B cell (primary cell): ENCODE data around the gene PACSIN2. TPM values are rescaled to one million over a fixed set of nuclear protein-coding genes. Genes with fewer than 3 reads are reported as not detected.

Experiments used
- ATAC-seq: fragments of 200-7000 bp; cut with Tn5 transposase; one replicate; pipeline ENCODE4 v1.10.0; 2021; ENCODE audit warnings: low read depth, mild to moderate bottlenecking, moderate number of reproducible peaks, moderate library complexity
- CTCF ChIA-PET: fragments of 350-600 bp; sonication (Branson Sonifier 250); formaldehyde crosslinking; loops from one replicate; lab custom pipeline; 2021; ENCODE audit warnings: antibody characterized with exemption, inconsistent platforms; lab: Charles Lee
- POLR2A ChIA-PET: fragments of 350-600 bp; sonication (Branson Sonifier 250); formaldehyde crosslinking; loops from one replicate; lab custom pipeline; 2021; ENCODE audit warnings: antibody characterized with exemption; lab: Charles Lee
- DNase-seq: peaks from one replicate; pipeline ENCODE4 v3.0.0; 2013
- H2AFZ ChIP-seq: 2 replicates; pipeline ENCODE4 v1.6.1; 2012; ENCODE audit warnings: mild to moderate bottlenecking, low read depth, low read length; ENCODE audit not compliant: insufficient read depth, poor library complexity, severe bottlenecking
- H3K27ac ChIP-seq, 2 donors: 1 replicate in 1 of 2; 2 replicates in 1 of 2; pipeline ENCODE4 v1.5.1; 2012 to 2013; ENCODE audit warnings: low read length in 2 of 2, mild to moderate bottlenecking in 2 of 2, moderate library complexity in 1 of 2
- H3K27me3 ChIP-seq, 4 experiments: fragments of 200-600 bp in 1 of 4; sonication (generic) in 1 of 4; replicated peaks in 1 of 4; 1 replicate in 2 of 4; 2 replicates in 2 of 4; pipeline versions ENCODE4 v1.6.1 to v1.7.0; 2013 to 2016; ENCODE audit warnings: low read length in 3 of 4, mild to moderate bottlenecking in 2 of 4, mixed read lengths in 1 of 4, moderate library complexity in 1 of 4; ENCODE audit not compliant: insufficient read depth in 4 of 4, control insufficient read depth in 3 of 4; ENCODE audit errors: control extremely low read depth in 1 of 4
- H3K36me3 ChIP-seq, 2 experiments: replicated peaks in 1 of 2; 1 replicate in 1 of 2; 2 replicates in 1 of 2; pipeline versions ENCODE4 v1.6.1 to v1.7.1; 2013; ENCODE audit warnings: low read length in 1 of 2; ENCODE audit not compliant: insufficient read depth in 2 of 2, control insufficient read depth in 1 of 2; ENCODE audit errors: control extremely low read depth in 1 of 2, extremely low read depth in 1 of 2
- H3K4me1 ChIP-seq, 2 donors: fragments of 200-600 bp in 1 of 2; sonication (generic) in 1 of 2; 1 replicate in 1 of 2; 2 replicates in 1 of 2; pipeline versions ENCODE4 v1.5.1 to v1.6.1; 2013 to 2017; ENCODE audit warnings: low read length in 2 of 2; ENCODE audit not compliant: control insufficient read depth in 2 of 2, insufficient read depth in 2 of 2
- H3K4me2 ChIP-seq: replicated peaks from 2 replicates; pipeline ENCODE3; 2012; ENCODE audit warnings: mild to moderate bottlenecking, low read depth, low read length; ENCODE audit not compliant: poor library complexity, severe bottlenecking
- H3K4me3 ChIP-seq, 5 experiments: fragments of 200-600 bp in 1 of 5; sonication (generic) in 1 of 5; 1 replicate in 3 of 5; 2 replicates in 2 of 5; pipeline versions ENCODE4 v1.5.1 to v1.7.0; 2011 to 2016; ENCODE audit warnings: low read length in 4 of 5, mild to moderate bottlenecking in 4 of 5, low read depth in 2 of 5, control low read depth in 1 of 5, moderate library complexity in 1 of 5; ENCODE audit not compliant: insufficient read depth in 1 of 5; ENCODE audit errors: control extremely low read depth in 1 of 5, extremely low read depth in 1 of 5
- H3K79me2 ChIP-seq: fragments of 200-600 bp; sonication (generic); one replicate; pipeline ENCODE4 v1.6.0; 2016; ENCODE audit warnings: low read length; ENCODE audit not compliant: control insufficient read depth, insufficient read depth
- H3K9ac ChIP-seq: fragments of 200-600 bp; sonication (generic); 2 replicates; pipeline ENCODE4 v1.6.1; 2017; ENCODE audit warnings: mild to moderate bottlenecking, low read length, moderate library complexity
- H3K9me3 ChIP-seq, 3 donors: one replicate each; pipeline versions ENCODE4 v1.6.1 to v1.7.1; 2013; ENCODE audit warnings: low read length in 2 of 3; ENCODE audit not compliant: control insufficient read depth in 2 of 3, insufficient read depth in 1 of 3; ENCODE audit errors: control extremely low read depth in 1 of 3
- H4K20me1 ChIP-seq: 2 replicates; pipeline ENCODE4 v1.6.0; 2012; ENCODE audit warnings: mild to moderate bottlenecking, low read length; ENCODE audit not compliant: insufficient read depth, control insufficient read depth, poor library complexity, severe bottlenecking
- H3K27ac Mint-ChIP-seq: one replicate; pipeline ENCODE4 v1.8.0; 2021; ENCODE audit warnings: mixed read lengths
- H3K27me3 Mint-ChIP-seq: one replicate; pipeline ENCODE4 v1.8.0; 2021; ENCODE audit warnings: mixed read lengths
- H3K4me1 Mint-ChIP-seq: one replicate; pipeline ENCODE4 v1.8.0; 2021; ENCODE audit warnings: mixed read lengths
- H3K4me3 Mint-ChIP-seq: one replicate; pipeline ENCODE4 v1.8.0; 2021; ENCODE audit warnings: mixed read lengths
- H3K9me3 Mint-ChIP-seq: one replicate; pipeline ENCODE4 v1.8.0; 2022; ENCODE audit warnings: mixed read lengths; ENCODE audit not compliant: insufficient read depth
- CTCF ChIP-seq: fragments of 200-600 bp; IDR thresholded peaks from one replicate; pipeline ENCODE4 v1.8.0; 2022; ENCODE audit warnings: antibody characterized with exemption, mild to moderate bottlenecking
- EZH2 ChIP-seq: IDR thresholded peaks from 2 replicates; pipeline ENCODE4 v1.6.1; 2012; ENCODE audit warnings: borderline replicate concordance, low read depth, mild to moderate bottlenecking, moderate library complexity, low read length; ENCODE audit not compliant: insufficient read depth, poor library complexity, severe bottlenecking
- WGBS: methylation state at CpG from one replicate; pipeline ENCODE4 v1.1.5; 2013; ENCODE audit warnings: missing lambda C conversion rate; ENCODE audit not compliant: insufficient coverage; 5-methylcytosine and 5-hydroxymethylcytosine counted together
- intact Hi-C: fragments of 100-400 bp; cut with micrococcal nuclease; formaldehyde crosslinking; loops from one replicate; pipeline ENCODE4 v1.10.0; 2022
- polyA plus RNA-seq: library from polyadenylated mRNA; depleted of rRNA; stranded (reverse); fragments of >200 nt; gene quantifications from 2 replicates; pipeline ENCODE4 v1.2.3, GENCODE V29; 2012
- total RNA-seq, 2 donors: library from RNA; stranded (reverse); fragments of 120-200 nt in 1 of 2; gene quantifications; 1 replicate in 1 of 2; 2 replicates in 1 of 2; pipeline versions ENCODE4 v1.2.3 to v1.2.4, GENCODE V29; 2013 to 2022

The PACSIN2 gene
- total and polyA plus RNA-seq, 2 donors (not counting 1 experiment from before 2014, with no cell fraction given), result 26.9 to 59.3 TPM

GRCh38 chr22:42930810-42931420 lies 84.0 kb downstream of the PACSIN2 start:
- intact Hi-C loops, result loop anchor here (2.0 to 10.0 kb wide), 5 partner anchors 18 to 266 kb away; partner anchors contain the start of gene ARFGAP3
- no peak for DNase-seq
- ATAC-seq, result no peak
- H3K4me2 ChIP-seq, result peak overlapping the region; percentile 90
- peak overlapping the region; percentile 91 for H3K27ac Mint-ChIP-seq
- H3K27me3 Mint-ChIP-seq, result no peaks in the 10 kb centered on the region
- H3K4me3 ChIP-seq, result peak overlapping the region in 3 of 5 experiments; percentile 2 to 30 (median 25)
- H3K36me3 ChIP-seq, result no peaks in the 10 kb centered on the region
- no peaks in the 10 kb centered on the region for H4K20me1 ChIP-seq
- no peaks in the 10 kb centered on the region for H3K9me3 ChIP-seq
- peaks cover 90% of the 10 kb centered on the region for H3K79me2 ChIP-seq
- peaks cover 90 to 97% of the 10 kb centered on the region in 2 donors for H3K4me1 ChIP-seq
- no peaks in the 10 kb centered on the region for H3K9me3 Mint-ChIP-seq
- no peak for TF ChIP-seq EZH2
- no peak for TF ChIP-seq CTCF
- peak overlapping the region; percentile 96 to 100 for H3K27ac ChIP-seq
- WGBS, result 79% methylated on average over 6 of the region's 9 CpGs
- POLR2A ChIA-PET, result interaction anchor here (0.5 to 1.6 kb wide), 5 partner anchors 9 to 92 kb away, joined by 3 to 9 read pairs (median 4); partner anchors contain the start of gene PACSIN2
- H3K9ac ChIP-seq, result peak overlapping the region; percentile 79
- H3K4me1 Mint-ChIP-seq, result peaks cover 86% of the 10 kb centered on the region
- peak overlapping the region; percentile 78 for H3K4me3 Mint-ChIP-seq
- H3K27me3 ChIP-seq, result no peaks in the 10 kb centered on the region
- CTCF ChIA-PET, result interaction anchor here (0.5 to 2.4 kb wide), 10 partner anchors 9 to 103 kb away, joined by 3 to 6 read pairs (median 3); partner anchors contain the start of gene PACSIN2
- H2AFZ ChIP-seq, result peak overlapping the region; percentile 34

- H3K4me3 Mint-ChIP-seq, result peak overlapping the region; percentile 14
- no peak overlapping the region for H3K9ac ChIP-seq
- ChIA-PET POLR2A (no interaction called here), CTCF (interaction anchor here (2.4 kb wide), 1 partner anchor 27 kb away, joined by 6 read pairs; no protein-coding TSS in a partner anchor)
- TF ChIP-seq EZH2, result no peak
- TF ChIP-seq CTCF, result no peak
- H3K36me3 ChIP-seq, result no peaks in the 10 kb centered on the region
- peaks cover 91% of the 10 kb centered on the region for H3K79me2 ChIP-seq
- intact Hi-C loops, result loop anchor here (2.0 to 10.0 kb wide), 5 partner anchors 17 to 265 kb away; partner anchors contain the start of gene ARFGAP3
- no peak overlapping the region for H3K4me3 ChIP-seq
- H3K4me2 ChIP-seq, result peak overlapping the region; percentile 90
- peaks cover 87 to 96% of the 10 kb centered on the region in 2 donors for H3K4me1 ChIP-seq
- DNase-seq (no peak), ATAC-seq (no peak)
- no peak overlapping the region for H2AFZ ChIP-seq
- 49% methylated on average over 5 of the region's 6 CpGs for WGBS
- no peaks in the 10 kb centered on the region for H3K27me3 ChIP-seq
- H3K9me3 Mint-ChIP-seq, result no peaks in the 10 kb centered on the region
- no peaks in the 10 kb centered on the region for H3K27me3 Mint-ChIP-seq
- H3K9me3 ChIP-seq, result no peaks in the 10 kb centered on the region
- H3K27ac Mint-ChIP-seq, result peak overlapping the region; percentile 87
- peaks cover 85% of the 10 kb centered on the region for H3K4me1 Mint-ChIP-seq
- peak overlapping the region; percentile 26 to 100 for H3K27ac ChIP-seq
- no peaks in the 10 kb centered on the region for H4K20me1 ChIP-seq
These were observed 85.2 kb downstream of the PACSIN2 start for GRCh38 chr22:42929838-42930155.
